Muscle layer of duodenum (tissue), 2 donors: ENCODE data around the gene KIF26B.

Experiments
- H3K27ac ChIP-seq: one replicate; pipeline ENCODE4 v1.7.0; 2013; ENCODE audit warnings: mild to moderate bottlenecking, low read length
- H3K27me3 ChIP-seq: one replicate; pipeline ENCODE4 v1.7.0; 2013; ENCODE audit warnings: low read depth, mild to moderate bottlenecking, control low read depth, low read length
- H3K36me3 ChIP-seq, 2 donors: one replicate each; pipeline ENCODE4 v1.7.0; 2013; ENCODE audit warnings: low read length in 2 of 2, control low read depth in 1 of 2, mild to moderate bottlenecking in 1 of 2; ENCODE audit not compliant: insufficient read depth in 2 of 2, control insufficient read depth in 1 of 2
- H3K4me1 ChIP-seq, 2 donors: one replicate each; pipeline ENCODE4 v1.7.0; 2013; ENCODE audit warnings: low read length in 2 of 2, mild to moderate bottlenecking in 2 of 2, control low read depth in 1 of 2, moderate library complexity in 1 of 2; ENCODE audit not compliant: insufficient read depth in 2 of 2, control insufficient read depth in 1 of 2
- H3K4me3 ChIP-seq, 2 donors: one replicate each; pipeline ENCODE4 v1.7.0; 2013; ENCODE audit warnings: low read length in 2 of 2, low read depth in 1 of 2, mild to moderate bottlenecking in 1 of 2
- H3K9me3 ChIP-seq, 2 donors: one replicate each; pipeline ENCODE4 v1.7.0; 2013; ENCODE audit warnings: low read length in 2 of 2, control low read depth in 1 of 2, mild to moderate bottlenecking in 1 of 2; ENCODE audit not compliant: control insufficient read depth in 1 of 2
- donor health status: healthy.

Gene KIF26B

GRCh38 chr1:245158913-245159312 is 4.1 kb downstream of the KIF26B start:
- no peaks in the 10 kb centered on the region for H3K27me3 ChIP-seq
- H3K4me3 ChIP-seq, result no peak overlapping the region
- peaks cover 0 to 27% of the 10 kb centered on the region in 2 donors for H3K4me1 ChIP-seq
- no peaks in the 10 kb centered on the region for H3K36me3 ChIP-seq
- no peak overlapping the region for H3K27ac ChIP-seq
- no peaks in the 10 kb centered on the region for H3K9me3 ChIP-seq

- Histone ChIP-seq H3K27ac (no peak overlapping the region), H3K36me3 (no peaks in the 10 kb centered on the region), H3K4me1 (peaks cover 0 to 16% of the 10 kb centered on the region in 2 donors), H3K27me3 (no peaks in the 10 kb centered on the region), H3K4me3 (no peak overlapping the region), H3K9me3 (no peaks in the 10 kb centered on the region)
These were observed 5.5 kb downstream of the KIF26B start for GRCh38 chr1:245160288-245160687.

GRCh38 chr1:245160741-245161400 is 6.1 kb downstream of the KIF26B start:
- peaks cover 0 to 10% of the 10 kb centered on the region in 2 donors for H3K4me1 ChIP-seq
- no peak overlapping the region for H3K4me3 ChIP-seq
- no peaks in the 10 kb centered on the region for H3K27me3 ChIP-seq
- no peaks in the 10 kb centered on the region for H3K36me3 ChIP-seq
- no peak overlapping the region for H3K27ac ChIP-seq
- H3K9me3 ChIP-seq, result no peaks in the 10 kb centered on the region

GRCh38 chr1:245161866-245162265 is 7.1 kb downstream of the KIF26B start:
- no peaks in the 10 kb centered on the region for H3K27me3 ChIP-seq
- H3K4me1 ChIP-seq, result peaks cover 0 to 8% of the 10 kb centered on the region in 2 donors
- no peaks in the 10 kb centered on the region for H3K9me3 ChIP-seq
- H3K36me3 ChIP-seq, result no peaks in the 10 kb centered on the region
- H3K4me3 ChIP-seq, result no peak overlapping the region
- H3K27ac ChIP-seq, result no peak overlapping the region

- H3K4me3 ChIP-seq, result peak overlapping the region; percentile 35 to 40
- H3K27me3 ChIP-seq, result no peaks in the 10 kb centered on the region
- peaks cover 0 to 5% of the 10 kb centered on the region in 2 donors for H3K4me1 ChIP-seq
- no peak overlapping the region for H3K27ac ChIP-seq
- H3K36me3 ChIP-seq, result no peaks in the 10 kb centered on the region
- H3K9me3 ChIP-seq, result no peaks in the 10 kb centered on the region
These were observed 11.7 kb downstream of the KIF26B start for GRCh38 chr1:245166471-245166885.

DNA sequence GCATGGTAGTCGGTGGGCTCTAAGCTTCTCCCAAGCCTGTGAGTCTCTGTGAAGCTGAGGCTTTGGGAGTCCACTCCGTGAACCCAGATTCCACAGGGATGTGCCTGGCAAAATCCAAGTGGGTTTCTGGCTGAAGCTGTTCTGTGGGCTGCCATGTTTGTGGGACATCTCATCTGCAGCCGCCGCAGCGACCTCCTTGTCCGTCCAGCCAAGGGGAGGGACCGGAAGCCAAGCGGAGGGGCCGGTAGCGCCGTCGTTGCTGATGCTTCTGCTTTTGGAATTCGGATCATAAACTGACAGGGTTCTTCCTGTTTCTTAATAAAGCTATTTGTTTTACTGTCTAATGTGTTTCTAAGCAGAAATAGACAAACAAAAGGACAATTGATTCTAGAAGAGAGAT is 13.3 kb downstream of the KIF26B start:
- no peak overlapping the region for H3K27ac ChIP-seq
- H3K36me3 ChIP-seq, result no peaks in the 10 kb centered on the region

GRCh38 chr1:245168906-245169305 is 14.1 kb downstream of the KIF26B start:
- Histone ChIP-seq H3K9me3 (no peaks in the 10 kb centered on the region), H3K36me3 (no peaks in the 10 kb centered on the region), H3K27me3 (no peaks in the 10 kb centered on the region), H3K4me1 (peaks cover 0 to 5% of the 10 kb centered on the region in 2 donors), H3K4me3 (no peak overlapping the region), H3K27ac (no peak overlapping the region)

More for the DNA sequence above, 13.3 kb downstream of the KIF26B start:
- H3K4me3 ChIP-seq, result no peak overlapping the region
- H3K4me1 ChIP-seq, result peaks cover 0 to 5% of the 10 kb centered on the region in 2 donors
- H3K9me3 ChIP-seq, result no peaks in the 10 kb centered on the region
- no peaks in the 10 kb centered on the region for H3K27me3 ChIP-seq

DNA sequence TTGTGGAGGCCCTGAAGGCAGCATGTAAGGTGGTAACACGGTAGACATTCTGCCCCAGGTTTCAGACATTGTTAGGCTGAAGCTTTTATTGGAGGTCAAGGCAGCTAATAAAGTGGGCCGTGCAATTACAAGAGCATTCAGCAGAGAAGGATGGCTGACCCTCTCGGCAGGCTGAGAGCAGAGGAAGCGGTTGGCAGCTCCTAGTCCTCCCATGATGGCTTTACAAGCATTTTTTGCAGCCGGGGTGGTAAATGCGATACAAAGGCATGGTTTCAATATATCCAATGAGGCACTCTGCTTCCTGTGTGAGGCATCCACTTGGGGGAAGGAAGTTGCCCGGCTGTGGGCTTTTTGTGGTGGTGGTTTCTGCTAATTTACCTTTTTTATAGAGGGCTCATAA is 14.6 kb downstream of the KIF26B start:
- no peak overlapping the region for H3K27ac ChIP-seq
- H3K9me3 ChIP-seq, result no peaks in the 10 kb centered on the region
- no peaks in the 10 kb centered on the region for H3K27me3 ChIP-seq
- H3K4me1 ChIP-seq, result peaks cover 0 to 5% of the 10 kb centered on the region in 2 donors
- no peaks in the 10 kb centered on the region for H3K36me3 ChIP-seq
- H3K4me3 ChIP-seq, result no peak overlapping the region

- Histone ChIP-seq H3K9me3 (no peaks in the 10 kb centered on the region), H3K4me1 (no peaks in the 10 kb centered on the region), H3K36me3 (no peaks in the 10 kb centered on the region), H3K27me3 (no peaks in the 10 kb centered on the region), H3K27ac (no peak overlapping the region), H3K4me3 (no peak overlapping the region)
These were observed 17.2 kb downstream of the KIF26B start for GRCh38 chr1:245172026-245172425.

DNA sequence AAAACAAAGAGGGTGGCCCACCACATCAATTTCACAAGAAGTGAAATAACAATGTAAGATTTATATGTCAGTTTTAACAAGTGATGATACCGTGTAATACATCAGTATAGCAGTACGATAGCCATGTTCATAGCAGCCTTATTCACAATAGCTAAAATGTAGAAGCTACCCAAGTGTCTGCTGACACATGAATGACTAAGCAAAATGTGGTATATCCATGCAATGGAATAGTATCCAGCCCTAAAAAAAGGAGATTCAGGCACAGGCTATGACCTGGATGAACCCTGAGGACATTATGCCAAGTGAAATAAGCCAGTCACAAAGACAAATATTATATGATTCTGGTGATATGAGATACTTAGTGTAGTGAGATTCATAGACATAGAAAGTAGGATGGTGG is 18.0 kb downstream of the KIF26B start:
- Histone ChIP-seq H3K27me3 (no peaks in the 10 kb centered on the region), H3K27ac (no peak overlapping the region), H3K4me3 (no peak overlapping the region), H3K36me3 (no peaks in the 10 kb centered on the region), H3K4me1 (no peaks in the 10 kb centered on the region), H3K9me3 (no peaks in the 10 kb centered on the region)

- H3K27me3 ChIP-seq, result no peaks in the 10 kb centered on the region
- H3K4me3 ChIP-seq, result peak overlapping the region in 1 of 2 donors; percentile 26
- no peaks in the 10 kb centered on the region for H3K9me3 ChIP-seq
- H3K4me1 ChIP-seq, result no peaks in the 10 kb centered on the region
- H3K27ac ChIP-seq, result no peak overlapping the region
- no peaks in the 10 kb centered on the region for H3K36me3 ChIP-seq
These were observed 18.8 kb downstream of the KIF26B start for GRCh38 chr1:245173446-245174211.
